ENCODE measurements around the gene DUSP28.
"Not testable (repeated sequence)": the region's sequence is repeated elsewhere in the genome, so short reads cannot be mapped to it uniquely, and the experiment has no call there.

Gene DUSP28

DNA sequence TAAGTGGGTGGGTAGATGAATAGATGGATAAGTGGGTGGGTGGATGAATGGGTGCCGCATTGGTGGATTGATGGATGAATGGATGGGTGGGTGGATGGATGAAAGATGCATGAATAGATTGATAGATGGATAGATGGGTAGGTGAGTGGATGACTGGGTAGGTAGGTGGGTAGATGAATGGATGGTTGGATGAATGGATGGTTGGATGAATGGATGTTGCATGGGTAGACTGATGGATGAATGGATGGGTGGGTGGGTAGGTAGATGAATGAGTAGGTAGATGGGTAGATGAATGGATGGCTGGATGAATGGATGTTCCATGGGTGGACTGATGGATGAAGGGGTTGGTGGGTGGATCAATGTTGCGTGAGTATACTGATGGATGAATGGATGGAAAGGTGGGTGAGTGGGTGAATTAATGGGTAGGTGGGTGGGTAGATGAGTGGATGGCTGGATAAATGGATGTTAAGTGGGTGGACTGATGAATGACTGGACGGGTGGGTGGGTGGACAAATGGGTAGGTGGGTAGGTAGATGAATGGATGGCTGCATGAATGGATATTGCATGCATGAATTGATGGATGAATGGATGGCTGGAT is 32.9 kb upstream of the DUSP28 start:
- no peak for DNase-seq (ENCODE audit: low read depth in 2 of 2)

DNA sequence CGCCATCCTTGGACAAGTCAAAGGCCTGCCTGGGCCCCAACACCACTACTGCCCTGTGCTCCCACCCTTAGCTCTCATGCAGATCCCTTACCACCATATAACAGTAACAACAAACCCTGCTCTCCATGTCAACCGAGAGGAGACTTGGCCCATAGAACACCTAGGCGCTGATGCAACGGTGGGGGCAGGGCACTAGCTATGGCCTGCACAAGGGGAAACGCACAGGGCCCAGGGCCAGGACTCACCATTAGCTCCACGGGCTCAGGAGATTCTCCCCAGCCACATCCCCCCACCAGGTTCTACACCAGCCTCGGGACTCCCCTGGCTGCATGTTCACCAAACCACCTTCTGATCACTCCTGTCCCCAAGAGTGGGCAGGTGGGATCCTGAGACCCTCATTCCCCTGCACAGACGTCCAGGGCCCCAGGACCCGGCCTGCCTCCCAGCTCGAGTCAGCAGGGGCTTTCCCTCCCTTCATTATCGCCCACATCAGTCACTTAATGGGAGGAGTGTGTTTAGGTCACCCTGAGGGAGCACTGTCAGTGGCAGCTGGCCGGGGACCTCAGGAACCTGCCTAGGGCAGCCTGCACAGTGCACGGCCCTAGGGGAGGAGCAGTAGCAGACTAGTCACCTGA is 31.6 kb upstream of the DUSP28 start:
- DNase-seq (ENCODE audit: low read depth in 2 of 2), result no peak

DNA sequence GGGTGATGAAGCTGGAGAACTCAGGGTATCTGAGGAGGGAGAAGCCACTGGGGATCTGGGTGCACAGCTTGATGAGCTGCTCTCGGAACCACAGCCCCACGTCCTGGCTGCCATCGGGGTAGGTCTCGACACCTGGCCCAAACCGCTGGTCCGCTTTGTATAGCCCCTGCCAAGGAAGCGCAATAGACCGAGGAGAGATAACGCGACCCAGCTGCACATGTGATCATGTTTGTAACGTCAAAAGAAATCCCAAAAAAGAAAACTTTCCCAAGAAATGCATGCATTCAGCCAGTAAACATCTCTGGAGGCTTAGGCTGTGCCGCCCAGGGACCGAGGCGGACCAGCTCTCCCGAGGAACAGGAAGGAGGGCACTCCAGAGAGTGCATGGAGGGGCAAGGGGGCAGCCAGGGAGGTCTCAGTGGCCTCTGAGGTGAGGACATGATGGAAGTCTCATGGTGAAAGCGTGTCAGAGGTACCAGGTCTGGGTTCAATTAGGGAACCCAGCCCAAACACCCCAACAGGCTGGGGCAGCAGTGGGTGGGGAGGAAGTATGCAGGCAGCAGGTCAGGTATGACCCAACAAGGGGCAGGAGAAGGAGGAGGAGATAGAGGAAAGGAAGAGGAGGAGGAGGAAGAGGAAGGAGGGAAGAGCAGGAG is 30.7 kb upstream of the DUSP28 start:
- no peak for DNase-seq (ENCODE audit: low read depth in 2 of 2)

DNA sequence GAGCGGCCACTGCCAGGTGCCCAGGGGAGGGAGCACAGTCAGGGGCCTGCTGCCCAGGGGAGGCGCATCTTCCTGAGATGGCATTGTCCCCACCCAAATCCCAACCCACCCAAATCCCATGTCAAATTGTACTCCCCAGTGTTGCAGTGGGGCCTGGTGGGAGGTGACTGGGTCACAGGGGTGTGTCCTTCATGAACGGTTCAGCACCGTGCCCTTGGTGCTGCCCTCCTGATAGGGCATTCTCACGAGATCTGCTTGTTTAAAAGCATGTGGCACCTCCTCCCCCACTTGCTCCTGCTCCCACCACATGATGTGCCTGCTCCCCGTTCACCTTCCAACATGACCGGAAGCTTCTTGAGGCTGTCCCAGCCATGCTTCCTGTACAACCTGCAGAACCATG is 30.0 kb upstream of the DUSP28 start:
- DNase-seq (ENCODE audit: low read depth in 2 of 2), result no peak

DNA sequence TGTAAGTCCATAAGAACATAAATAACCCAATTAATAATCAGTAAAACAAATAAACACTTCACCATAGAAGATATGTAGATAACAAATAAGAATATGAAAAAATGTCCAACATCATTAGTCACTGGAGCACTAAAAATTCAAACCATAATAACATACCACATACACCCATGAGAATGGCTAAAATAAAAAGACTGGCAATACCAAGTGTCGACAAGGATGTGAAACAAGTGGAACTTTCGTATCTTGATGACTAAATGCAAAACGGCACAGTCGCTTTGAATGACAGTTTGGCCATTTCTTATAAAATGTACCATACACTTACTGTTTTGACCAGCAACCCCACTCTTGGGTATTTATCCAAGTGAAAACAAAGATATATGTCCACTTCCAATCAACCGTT is 29.1 kb upstream of the DUSP28 start:
- no peak for DNase-seq (ENCODE audit: low read depth in 2 of 2)

DNA sequence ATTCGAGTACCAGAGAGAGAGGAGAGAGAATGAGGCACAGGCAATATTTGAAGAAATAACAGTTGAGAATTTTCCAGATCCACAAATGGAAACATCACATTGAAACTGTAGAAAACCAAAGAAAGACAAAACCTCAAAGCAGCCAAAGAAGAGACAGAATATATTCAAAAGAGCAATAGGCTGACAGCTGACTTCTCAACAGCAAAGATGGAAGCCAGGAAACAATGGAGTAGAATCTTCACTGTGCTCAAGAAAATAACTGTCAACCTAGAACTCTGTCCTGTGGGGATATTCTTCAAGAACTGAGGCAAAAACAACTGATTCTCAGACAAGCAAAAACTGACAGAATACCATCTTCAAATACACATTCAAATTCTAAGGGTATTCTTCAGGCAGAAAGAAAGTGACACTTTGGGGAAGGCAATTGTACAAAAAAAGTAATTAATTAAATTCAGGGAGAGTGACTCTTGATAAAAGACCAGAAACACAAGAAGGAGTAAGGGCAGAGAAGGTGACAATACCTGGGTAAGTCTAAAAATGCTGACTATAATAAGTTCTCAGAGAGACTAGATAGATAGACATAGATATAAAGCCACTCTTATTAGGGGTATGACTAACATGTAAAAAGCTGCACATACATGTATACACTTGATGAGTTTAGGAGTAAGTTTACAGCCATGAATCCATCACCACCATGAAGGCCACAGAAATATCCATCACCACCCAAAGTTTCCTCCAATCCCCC is 28.0 kb upstream of the DUSP28 start:
- no peak for DNase-seq (ENCODE audit: low read depth in 2 of 2)

DNA sequence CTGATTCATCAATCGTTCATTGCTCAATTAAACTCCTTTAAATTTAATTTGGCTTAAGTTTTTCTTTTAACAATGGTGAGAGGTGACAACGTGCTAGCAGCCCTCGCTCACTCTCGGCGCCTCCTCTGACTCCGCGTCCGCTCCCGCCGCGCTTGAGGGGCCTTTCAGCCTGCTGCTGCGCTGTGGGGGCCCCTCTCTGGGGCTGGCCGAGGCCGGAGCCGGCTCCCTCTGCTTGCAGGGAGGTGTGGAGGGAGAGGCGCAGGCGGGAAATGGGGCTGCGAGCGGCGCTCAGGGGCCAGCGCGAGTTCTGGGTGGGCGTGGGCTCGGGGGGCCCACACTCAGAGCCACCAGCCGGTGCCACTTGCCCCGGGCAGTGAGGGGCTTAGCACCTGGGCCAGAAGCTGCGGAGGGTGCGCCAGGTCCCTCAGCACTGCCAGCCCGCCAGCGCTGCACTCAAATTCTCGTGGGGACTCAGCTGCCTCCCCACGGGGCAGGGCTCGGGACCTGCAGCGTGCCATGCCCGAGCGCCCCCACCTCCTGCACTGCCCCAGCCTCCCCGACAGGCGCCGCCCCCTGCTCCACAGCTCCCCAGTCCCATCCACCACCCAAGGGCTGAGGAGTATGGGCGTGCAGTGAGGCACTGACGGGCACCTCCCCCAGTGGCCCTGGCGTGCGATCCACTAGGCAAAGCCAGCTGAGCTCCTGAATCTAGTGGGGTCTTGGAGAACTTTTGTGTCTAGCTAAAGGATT is 22.0 kb upstream of the DUSP28 start:
- DNase-seq (ENCODE audit: low read depth in 2 of 2), result no peak

DNA sequence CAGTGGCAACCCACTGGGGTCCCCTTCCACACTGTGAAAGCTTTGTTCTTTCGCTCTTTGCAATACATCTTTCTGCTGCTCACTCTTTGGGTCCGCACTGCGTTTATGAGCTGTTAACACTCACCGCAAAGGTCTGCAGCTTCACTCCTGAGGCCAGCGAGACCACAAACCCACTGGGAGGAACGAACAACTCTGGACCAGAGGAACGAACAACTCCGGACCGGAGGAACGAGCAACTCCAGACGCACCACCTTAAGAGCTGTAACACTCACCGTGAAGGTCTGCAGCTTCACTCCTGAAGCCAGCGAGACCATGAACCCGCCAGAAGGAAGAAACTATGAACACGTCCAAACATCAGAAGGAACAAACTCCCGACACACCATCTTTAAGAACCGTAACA is 21.1 kb upstream of the DUSP28 start:
- DNase-seq (ENCODE audit: low read depth in 2 of 2), result not testable (repeated sequence)

DNA sequence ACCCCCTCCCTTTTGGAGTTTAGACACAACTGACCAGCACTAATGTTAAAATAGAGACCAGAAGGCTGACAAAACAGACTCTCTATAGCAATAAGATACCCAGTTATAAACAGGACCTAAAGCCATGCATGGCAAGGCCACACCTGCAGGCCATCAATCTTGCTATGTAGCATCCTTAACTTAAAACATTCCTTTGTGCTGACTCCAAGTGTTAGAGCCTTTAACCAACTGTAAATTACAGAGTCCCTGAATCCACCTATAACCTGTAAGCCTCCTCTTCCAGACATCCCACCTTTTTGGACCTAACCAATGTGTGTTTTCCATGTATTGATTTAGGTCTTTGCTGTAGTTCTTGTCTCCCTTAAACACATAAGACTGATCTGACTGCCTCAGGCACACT is 20.3 kb upstream of the DUSP28 start:
- no peak for DNase-seq (ENCODE audit: low read depth in 2 of 2)

DNA sequence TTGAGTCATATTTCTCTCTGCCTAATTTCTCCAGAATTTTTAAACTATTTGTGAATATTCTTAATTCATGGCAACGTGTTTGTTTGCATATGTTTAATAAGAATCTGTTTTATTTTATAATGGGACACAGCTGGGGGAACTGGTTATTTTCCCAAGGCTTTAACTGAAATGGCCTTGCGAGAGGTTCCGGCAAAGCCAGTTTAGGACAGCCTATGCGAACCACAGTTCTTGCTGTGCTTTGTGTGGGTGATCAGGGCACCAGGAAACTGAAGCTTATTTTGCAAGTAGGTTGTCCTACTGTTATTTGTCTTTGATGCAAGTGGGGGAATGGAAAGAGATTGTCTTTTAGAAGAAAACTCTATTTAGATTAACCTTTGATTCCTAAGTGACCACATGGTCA is 8.9 kb upstream of the DUSP28 start:
- no peak for DNase-seq (ENCODE audit: low read depth in 2 of 2)

DNA sequence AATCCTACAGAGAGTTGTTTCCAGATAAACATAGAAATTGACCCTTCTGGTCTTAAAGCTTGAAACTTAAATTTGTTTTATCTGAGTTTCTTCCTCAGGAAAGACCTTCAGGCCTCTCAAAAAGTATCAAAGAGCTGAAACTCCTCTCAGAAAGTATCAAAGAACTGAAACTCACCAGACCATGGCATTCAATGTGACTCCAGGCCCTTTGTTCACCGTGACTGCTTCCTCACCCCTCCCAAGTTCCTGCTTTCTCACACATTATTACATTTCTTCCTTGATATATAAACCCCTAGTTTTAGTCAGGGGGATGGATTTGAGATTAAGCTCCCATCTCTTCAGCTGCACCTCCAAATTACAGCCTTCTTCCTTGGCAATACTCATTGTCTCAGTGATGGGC is 8.3 kb upstream of the DUSP28 start:
- no peak for DNase-seq (ENCODE audit: low read depth in 2 of 2)

DNA sequence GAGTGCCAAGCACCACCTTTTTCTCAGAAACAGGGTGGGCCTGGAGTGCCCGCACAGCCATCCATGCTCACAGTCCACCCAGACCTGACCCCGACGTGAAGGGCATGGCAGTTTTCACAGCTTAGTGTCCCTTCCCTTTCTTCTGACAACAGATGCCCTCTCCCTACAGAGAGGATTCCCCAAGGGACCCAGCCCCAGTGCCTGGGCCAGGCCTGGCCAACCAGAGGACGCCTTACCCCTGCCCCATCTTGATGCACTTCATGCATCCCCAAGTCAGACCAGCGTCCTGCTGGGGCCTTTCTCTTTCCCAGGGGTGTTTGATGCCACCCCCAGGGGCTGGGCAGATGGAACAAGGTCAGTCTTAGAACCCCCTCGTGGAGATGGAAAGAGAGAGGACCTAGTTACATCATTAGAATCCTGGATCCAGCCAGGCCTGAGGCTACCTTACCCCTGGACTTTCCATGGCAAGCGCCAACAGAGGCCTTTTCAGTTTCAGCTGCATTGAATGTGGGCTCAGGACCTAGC is 6.1 kb upstream of the DUSP28 start:
- no peak for DNase-seq (ENCODE audit: low read depth in 2 of 2)

DNA sequence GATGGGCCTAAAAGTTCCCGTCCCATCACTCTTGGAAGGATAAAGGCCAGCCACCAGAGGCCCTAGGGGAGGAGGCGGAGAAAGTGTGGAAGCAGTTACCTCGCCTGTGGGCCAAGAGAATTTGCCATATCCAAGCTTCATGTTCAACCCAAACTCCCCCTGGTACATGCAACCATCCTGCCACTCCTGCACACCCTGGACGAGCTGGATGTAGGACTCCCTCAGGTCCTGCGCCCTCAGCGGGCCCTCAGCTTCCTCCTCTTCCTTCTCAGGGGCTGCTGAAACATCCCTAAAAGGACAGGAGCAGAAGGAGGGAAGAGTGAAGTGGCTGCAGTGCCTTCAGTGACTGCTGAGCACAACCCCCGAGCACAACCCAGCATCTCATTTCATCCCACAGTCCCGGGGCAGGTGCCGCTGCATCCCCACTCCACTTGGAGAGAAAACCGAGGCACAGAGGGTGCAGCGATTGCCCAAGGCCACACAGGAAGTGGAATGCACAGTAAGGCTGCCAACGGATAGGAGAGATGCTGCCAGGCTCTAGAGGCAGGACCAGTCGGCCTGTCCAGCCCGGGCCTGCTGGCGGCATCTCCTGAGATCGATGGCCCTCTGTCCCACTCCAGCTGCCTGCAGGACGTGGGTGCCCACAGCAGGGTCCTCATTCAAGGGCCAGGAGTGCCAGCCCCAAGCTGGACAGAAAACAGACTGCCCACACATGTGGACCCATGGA is 5.2 kb upstream of the DUSP28 start:
- no peak for DNase-seq (ENCODE audit: low read depth in 2 of 2)

DNA sequence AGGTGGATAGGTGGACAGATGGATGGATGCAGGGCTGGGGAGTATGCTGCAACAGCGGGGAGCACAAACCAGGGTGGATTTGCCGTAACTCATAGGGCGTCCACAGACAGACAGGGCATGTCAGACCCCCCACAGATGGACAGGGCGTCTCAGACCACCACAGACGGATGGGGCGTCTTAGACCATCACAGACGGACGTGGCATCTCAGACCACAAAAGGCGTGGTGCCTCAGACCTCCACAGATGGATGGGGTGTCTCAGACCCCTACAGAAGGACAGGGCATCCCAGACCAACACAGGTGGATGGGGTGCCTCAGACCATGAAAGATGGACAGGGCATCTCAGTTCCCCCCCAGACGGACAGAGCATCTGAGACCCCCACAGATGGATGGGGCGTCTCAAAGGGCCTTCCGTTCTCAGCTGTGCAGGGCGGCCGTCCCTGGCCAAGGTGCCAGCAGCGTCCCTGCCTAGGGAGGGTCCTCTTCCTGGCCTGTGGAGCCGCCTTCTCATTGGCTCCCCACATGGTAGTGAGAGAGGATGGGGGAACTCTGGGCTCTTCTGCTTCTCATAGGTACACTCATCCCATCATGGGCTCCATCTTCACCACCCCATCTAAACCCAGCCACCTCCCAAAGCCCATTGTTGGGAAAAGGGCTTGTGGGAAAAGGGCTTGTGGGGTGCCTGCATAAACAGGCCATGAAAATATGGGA is 4.5 kb upstream of the DUSP28 start:
- DNase-seq (ENCODE audit: low read depth in 2 of 2), result no peak

DNA sequence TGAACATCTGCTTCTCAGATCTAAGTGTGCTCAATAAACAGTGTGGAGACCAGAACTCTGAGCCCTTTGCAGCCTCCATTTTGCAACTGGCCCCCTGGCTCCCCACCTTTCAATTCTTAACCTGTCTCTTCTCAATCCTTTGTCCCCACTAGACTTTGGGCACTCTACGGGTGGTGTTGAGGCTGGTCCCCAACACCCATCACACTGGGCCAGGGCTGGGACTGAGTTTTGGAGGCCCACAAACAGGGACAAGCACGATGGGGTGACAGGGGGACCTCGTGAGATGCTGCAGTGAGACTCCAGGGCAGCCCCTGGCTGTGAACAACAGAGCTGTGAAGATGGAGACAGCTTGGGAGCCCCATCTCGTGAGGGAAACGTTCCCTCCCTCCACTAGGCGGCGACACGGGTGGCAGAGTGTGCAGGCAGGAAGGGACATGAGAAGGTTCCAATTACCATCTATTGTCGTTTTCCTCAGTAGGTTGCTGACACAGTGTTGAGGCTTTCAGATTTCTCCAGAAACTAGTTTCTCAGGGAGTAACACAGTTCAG is 3.5 kb upstream of the DUSP28 start:
- peak; percentile 46 to 54 for DNase-seq (ENCODE audit: low read depth in 2 of 2)

DNA sequence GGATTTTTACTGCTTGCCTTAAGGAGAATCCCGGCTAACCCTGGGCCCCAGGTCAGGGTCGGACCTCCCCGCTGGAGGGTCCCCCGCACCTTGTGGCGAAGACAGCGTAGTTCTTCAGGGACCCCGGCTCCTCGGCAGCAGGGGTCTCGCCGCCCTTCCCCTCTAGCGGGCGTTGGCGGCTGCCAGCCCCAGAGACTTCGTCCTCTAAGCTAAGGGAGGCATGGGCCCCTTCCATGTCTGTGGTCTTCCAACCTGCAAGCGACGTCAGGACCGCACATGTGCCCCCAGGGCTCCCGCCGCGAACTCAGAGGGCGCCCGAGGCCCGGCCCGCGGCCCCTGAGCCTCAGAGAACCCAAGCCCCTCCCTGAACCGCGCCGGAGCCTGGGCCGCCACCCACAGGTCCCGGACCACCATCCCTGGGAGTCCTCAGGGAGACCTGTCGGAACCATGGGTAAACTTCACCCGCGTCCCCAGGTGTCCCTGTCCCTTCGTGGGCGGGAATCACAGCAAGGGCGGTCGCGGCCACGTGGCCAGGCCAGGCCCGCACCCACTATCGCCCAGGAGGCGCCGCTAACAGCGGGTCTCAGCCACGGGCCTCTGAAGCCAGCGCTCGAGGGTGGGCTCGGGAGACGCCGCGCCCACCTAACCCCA is 2.9 kb upstream of the DUSP28 start:
- DNase-seq (ENCODE audit: low read depth in 2 of 2), result no peak

DNA sequence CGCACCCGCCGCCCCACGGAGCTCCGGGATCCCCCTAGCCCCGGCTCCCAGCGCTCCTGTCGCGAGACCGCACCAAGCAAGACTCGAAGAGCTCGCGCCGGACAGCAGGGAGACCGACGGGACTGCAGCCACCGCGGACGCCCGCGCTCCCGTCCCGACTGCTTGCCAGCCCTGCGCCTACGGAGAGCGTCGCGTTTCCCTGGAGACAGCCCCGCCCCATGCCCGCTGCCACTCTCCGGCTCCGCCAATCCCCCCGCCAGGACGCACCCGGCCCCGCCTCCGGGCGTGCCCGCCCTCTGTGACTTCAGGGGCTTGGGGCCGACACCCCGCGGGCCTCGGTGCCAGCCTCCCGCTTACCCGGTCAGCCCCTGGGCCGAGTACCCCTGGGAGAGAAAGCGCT is 2.3 kb upstream of the DUSP28 start, which contains the start of gene ANKMY1:
TSS of gene ANKMY1 (minus strand) at position 181 of the 400 bp plus-strand sequence. CDS start 653 bp downstream, outside the sequence.
- DNase-seq (ENCODE audit: low read depth in 2 of 2), result peak; percentile 47 to 58

DNA sequence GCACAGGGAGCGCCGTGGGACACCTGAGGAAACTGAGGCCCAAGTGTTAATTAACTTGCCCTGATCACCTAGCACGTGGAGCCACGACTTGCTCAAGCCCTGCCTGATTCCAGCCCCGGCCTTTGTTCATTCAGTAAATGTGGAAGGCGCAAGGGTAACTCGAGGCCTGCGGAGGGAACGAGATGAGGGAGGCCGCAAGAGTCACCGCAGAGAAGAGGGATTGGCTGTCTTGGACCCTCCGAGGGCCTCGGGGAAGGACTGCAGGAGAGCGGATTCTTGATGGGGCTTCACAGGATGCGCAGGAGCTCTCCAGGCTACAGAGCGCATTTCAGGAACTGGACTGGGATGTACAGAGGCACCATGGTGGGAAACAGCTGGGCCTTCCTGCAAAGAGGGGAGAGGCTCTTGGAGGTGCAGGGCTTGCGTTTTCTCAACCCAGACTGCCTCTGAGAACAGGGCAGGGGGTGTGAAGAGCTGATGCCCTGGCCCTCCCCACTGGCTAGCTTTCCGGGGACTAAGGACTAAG is 1.9 kb upstream of the DUSP28 start:
- DNase-seq (ENCODE audit: low read depth in 2 of 2), result no peak

DNA sequence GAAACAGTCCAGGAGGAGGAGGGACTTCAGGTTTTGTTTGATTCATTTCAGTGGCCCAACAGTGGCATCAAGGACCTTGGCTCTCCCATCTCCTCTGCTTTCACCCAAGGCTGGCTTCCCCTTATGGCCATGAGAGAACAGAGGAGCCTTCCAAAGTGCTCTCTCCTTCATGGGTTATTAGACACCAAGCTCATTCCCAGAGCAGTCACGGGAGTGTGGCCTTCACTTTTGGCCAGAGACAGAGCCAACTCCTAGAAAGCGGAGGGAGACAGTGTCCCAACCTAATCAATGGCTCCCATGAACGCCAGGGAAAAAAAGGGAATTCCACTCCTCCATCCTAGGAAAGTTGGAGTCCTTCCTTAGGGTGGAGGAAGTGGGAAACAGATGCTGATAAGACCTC is 871 bp upstream of the DUSP28 start:
- DNase-seq (ENCODE audit: low read depth in 2 of 2), result no peak

Measured in activated CD4-positive, alpha-beta T cell treated with anti-CD3 and anti-CD28 coated beads for 24 hours (primary cell).